ENCODE results near the gene EFNB1. TPM values are rescaled to one million over a fixed set of nuclear protein-coding genes. Genes with fewer than 3 reads are reported as not detected.

The EFNB1 gene
- total RNA-seq, 1 experiment from 2014 or later, result 7.0 TPM

GRCh38 chrX:68822641-68823410, 6.0 kb upstream of the EFNB1 start:
- POLR2A ChIA-PET, result no interaction called here
- CTCF ChIA-PET, result interaction anchor here (0.9 to 1.3 kb wide), 3 partner anchors 310 to 564 kb away, joined by 3 to 8 read pairs (median 3); no protein-coding TSS in a partner anchor

GRCh38 chrX:68823413-68824151, 5.2 kb upstream of the EFNB1 start:
- peak in 1 of 2 experiments; percentile 1 for TF ChIP-seq CTCF (IDR thresholded peaks at IDR 0.05; ENCODE audit: insufficient read depth in 1 of 2, low read depth in 1 of 2, low read length in 1 of 2, severe bottlenecking in 1 of 2, unreplicated experiment in 1 of 2)
- Mint-ChIP-seq H3K27ac (ENCODE audit: unreplicated experiment) (no peak overlapping the region), H3K9me3 (ENCODE audit: unreplicated experiment) (no peaks in the 10 kb centered on the region), H3K36me3 (ENCODE audit: insufficient read depth, unreplicated experiment) (no peaks in the 10 kb centered on the region), H3K4me1 (ENCODE audit: low read depth, unreplicated experiment) (no peaks in the 10 kb centered on the region), H3K4me3 (ENCODE audit: unreplicated experiment) (no peak overlapping the region), H3K27me3 (ENCODE audit: insufficient read depth, unreplicated experiment) (no peaks in the 10 kb centered on the region)
- Histone ChIP-seq H3K4me3 (ENCODE audit: low read depth, low read length) (no peak overlapping the region), H3K36me3 (ENCODE audit: control insufficient read depth, insufficient read depth, low read length) (no peaks in the 10 kb centered on the region), H3K4me1 (no peaks in the 10 kb centered on the region), H3K27me3 (replicated peaks; ENCODE audit: control insufficient read depth, insufficient read depth, low read length) (no peaks in the 10 kb centered on the region), H3K9me3 (no peaks in the 10 kb centered on the region)
- CTCF ChIA-PET, result no interaction called here
- intact Hi-C loops (cut with micrococcal nuclease; ENCODE audit: unreplicated experiment), result no loop called here
- no TSS peak for BruUV-seq (replicated peaks)
- no peak for DNase-seq
- POLR2A ChIA-PET, result no interaction called here

More at GRCh38 chrX:68822641-68823410, 6.0 kb upstream of the EFNB1 start:
- no TSS peak for BruUV-seq (replicated peaks)
- H3K27ac Mint-ChIP-seq (ENCODE audit: unreplicated experiment), result no peak overlapping the region
- no peaks in the 10 kb centered on the region for H3K9me3 Mint-ChIP-seq (ENCODE audit: unreplicated experiment)
- no peaks in the 10 kb centered on the region for H3K36me3 Mint-ChIP-seq (ENCODE audit: insufficient read depth, unreplicated experiment)
- intact Hi-C loops (cut with micrococcal nuclease; ENCODE audit: unreplicated experiment), result no loop called here
- Histone ChIP-seq H3K4me3 (ENCODE audit: low read depth, low read length) (no peak overlapping the region), H3K27me3 (replicated peaks; ENCODE audit: control insufficient read depth, insufficient read depth, low read length) (no peaks in the 10 kb centered on the region), H3K9me3 (no peaks in the 10 kb centered on the region), H3K4me1 (no peaks in the 10 kb centered on the region), H3K36me3 (ENCODE audit: control insufficient read depth, insufficient read depth, low read length) (no peaks in the 10 kb centered on the region)
- H3K4me3 Mint-ChIP-seq (ENCODE audit: unreplicated experiment), result no peak overlapping the region
- peak in 1 of 2 experiments; percentile 42 for DNase-seq
- no peaks in the 10 kb centered on the region for H3K27me3 Mint-ChIP-seq (ENCODE audit: insufficient read depth, unreplicated experiment)
- no peaks in the 10 kb centered on the region for H3K4me1 Mint-ChIP-seq (ENCODE audit: low read depth, unreplicated experiment)
- peak; percentile 33 to 79 for TF ChIP-seq CTCF (IDR thresholded peaks at IDR 0.05; ENCODE audit: insufficient read depth in 1 of 2, low read depth in 1 of 2, low read length in 1 of 2, severe bottlenecking in 1 of 2, unreplicated experiment in 1 of 2)

- Histone ChIP-seq H3K27me3 (replicated peaks; ENCODE audit: control insufficient read depth, insufficient read depth, low read length) (no peaks in the 10 kb centered on the region), H3K9me3 (no peaks in the 10 kb centered on the region), H3K36me3 (ENCODE audit: control insufficient read depth, insufficient read depth, low read length) (no peaks in the 10 kb centered on the region), H3K4me3 (ENCODE audit: low read depth, low read length) (no peak overlapping the region), H3K4me1 (no peaks in the 10 kb centered on the region)
- BruUV-seq (replicated peaks), result no TSS peak
- Mint-ChIP-seq H3K9me3 (ENCODE audit: unreplicated experiment) (no peaks in the 10 kb centered on the region), H3K4me1 (ENCODE audit: low read depth, unreplicated experiment) (no peaks in the 10 kb centered on the region), H3K36me3 (ENCODE audit: insufficient read depth, unreplicated experiment) (no peaks in the 10 kb centered on the region), H3K27me3 (ENCODE audit: insufficient read depth, unreplicated experiment) (no peaks in the 10 kb centered on the region), H3K4me3 (ENCODE audit: unreplicated experiment) (no peak overlapping the region), H3K27ac (ENCODE audit: unreplicated experiment) (no peak overlapping the region)
- intact Hi-C loops (cut with micrococcal nuclease; ENCODE audit: unreplicated experiment), result no loop called here
- DNase-seq, result no peak
- CTCF ChIA-PET, result no interaction called here
- TF ChIP-seq CTCF (IDR thresholded peaks at IDR 0.05; ENCODE audit: insufficient read depth in 1 of 2, low read depth in 1 of 2, low read length in 1 of 2, severe bottlenecking in 1 of 2, unreplicated experiment in 1 of 2), result no peak
- POLR2A ChIA-PET, result no interaction called here
Observed at GRCh38 chrX:68824152-68824433, 4.7 kb upstream of the EFNB1 start.

Data from Caco-2 (cell line).